Hematopoietic multipotent progenitor cell treated with erythropoietin and hydrocortisone succinate and interleukin-3 and kit ligand, for 6 days (in vitro differentiated cells): ENCODE data around the gene MTLN.
A peak's percentile ranks its signal among the peaks of the same experiment; 100 is the strongest.
"Not testable (repeated sequence)": the region's sequence is repeated elsewhere in the genome, so short reads cannot be mapped to it uniquely, and the experiment has no call there.

Experiments
- DNase-seq: peaks from one replicate; pipeline ENCODE4 v3.0.0-alpha.2; 2015

Gene MTLN

DNA sequence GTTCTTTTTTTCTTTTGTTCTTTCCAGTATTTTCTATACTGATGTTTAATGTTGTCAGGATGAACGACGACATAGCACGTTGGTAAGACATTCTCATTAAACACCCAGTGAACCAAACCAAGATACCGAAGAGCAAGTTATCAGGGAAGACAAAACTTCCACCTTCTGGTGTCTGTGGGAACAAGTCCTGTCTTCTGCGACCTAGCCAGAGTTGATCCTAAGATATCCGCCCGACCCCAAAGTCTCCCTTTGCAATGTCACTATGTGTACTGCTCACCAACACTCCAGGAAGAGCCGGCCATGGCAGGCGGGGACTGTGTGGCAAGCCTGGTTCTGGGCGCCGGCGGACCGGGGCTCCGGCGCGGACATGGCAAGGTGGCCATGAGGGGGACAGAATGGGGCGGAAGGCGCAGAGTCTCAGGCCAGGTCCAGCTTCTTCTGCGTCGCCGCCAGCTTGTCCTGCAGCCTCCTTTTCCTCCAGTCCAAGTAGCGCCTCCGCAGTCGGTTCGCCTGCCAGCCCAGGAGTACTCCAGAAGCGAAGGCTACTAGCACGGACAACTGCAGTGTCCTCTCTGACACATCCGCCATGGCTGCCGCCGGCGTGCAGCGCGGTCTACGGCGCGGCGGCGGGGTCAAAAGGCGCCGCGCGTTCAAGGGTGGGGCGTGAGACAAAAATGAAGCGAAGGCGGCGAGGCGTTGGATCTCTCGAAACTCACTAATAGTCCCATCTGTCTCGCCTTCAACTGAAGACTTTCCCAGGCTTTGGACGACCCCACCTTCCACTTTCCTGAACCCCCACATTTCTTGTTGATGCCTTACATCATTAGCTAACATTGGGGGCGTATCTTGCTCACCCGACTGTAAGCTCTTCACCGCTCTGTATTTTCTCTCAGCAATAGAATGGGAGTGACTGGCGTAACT lies at the start of gene MTLN:
Gene MTLN, minus strand, starts transcription at position 610 of the 921 bp plus-strand sequence. Its CDS starts 22 bp downstream, at position 588.
- DNase-seq: peak; percentile 83

- DNase-seq: not testable (repeated sequence)
Observed at GRCh38 chr2:110261910-110262309, 49.6 kb upstream of the MTLN start.

DNA sequence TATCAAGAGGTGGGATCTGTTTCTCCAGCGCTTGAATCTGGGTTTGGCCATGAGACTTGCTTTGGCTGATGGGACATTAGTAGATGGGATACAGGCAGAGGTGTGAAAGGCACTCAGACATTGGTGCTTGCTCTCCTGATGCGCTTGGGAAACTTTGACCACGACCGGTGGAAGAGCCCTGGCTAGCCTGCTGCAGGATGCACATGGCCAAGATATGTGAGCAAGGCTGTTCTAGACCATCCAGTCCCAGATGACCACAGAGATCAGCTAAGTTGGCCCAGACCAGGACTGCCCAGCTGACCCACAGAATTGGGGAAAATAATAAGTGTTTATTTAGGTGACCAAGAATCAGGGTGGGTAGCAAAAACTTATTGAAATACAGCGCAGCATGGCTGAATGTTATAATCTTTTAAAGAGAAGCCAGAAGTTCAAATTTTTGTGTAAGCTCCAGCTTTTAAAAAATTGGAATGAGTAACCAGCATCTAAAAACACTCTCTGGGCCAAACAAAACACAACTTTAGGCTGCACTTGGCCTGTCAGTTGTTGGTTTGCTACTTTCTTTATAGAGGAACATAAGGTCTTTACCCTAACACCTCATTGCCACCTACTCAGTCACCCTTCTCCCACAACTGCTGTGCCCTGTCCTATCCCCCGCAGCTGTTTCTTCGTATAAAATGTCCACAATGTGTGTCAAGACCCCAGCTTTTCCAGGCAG lies 35.9 kb upstream of the MTLN start:
- not testable (repeated sequence) for DNase-seq

GRCh38 chr2:110245488-110246435 lies 33.4 kb upstream of the MTLN start:
- DNase-seq: not testable (repeated sequence)

GRCh38 chr2:110243283-110243682 lies 30.9 kb upstream of the MTLN start:
- DNase-seq: not testable (repeated sequence)

GRCh38 chr2:110234514-110234913 lies 22.2 kb upstream of the MTLN start:
- DNase-seq: not testable (repeated sequence)

- not testable (repeated sequence) for DNase-seq
Observed at GRCh38 chr2:110229886-110230285, 17.5 kb upstream of the MTLN start.

- not testable (repeated sequence) for DNase-seq
Observed at GRCh38 chr2:110222626-110223025, 10.3 kb upstream of the MTLN start.

DNA sequence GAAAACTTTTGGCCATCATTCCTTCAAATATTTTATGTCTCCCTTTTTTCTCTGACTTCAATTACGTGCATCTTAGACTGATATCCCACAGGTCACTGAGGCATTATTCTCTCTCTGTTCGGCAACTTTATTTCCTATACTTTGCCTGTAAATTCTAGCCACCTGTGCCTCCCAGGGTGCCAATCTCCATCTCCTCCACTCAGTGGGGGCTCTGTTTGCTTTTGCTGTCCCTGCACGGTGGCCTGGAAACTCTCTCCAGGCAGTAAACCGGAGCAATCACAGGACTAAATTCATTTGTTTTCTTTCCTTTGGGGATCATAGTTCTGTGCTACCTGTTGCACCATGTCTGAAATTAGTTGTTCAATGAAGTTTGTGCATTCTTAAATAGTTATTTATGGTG lies 9.6 kb upstream of the MTLN start:
- DNase-seq: no peak

DNA sequence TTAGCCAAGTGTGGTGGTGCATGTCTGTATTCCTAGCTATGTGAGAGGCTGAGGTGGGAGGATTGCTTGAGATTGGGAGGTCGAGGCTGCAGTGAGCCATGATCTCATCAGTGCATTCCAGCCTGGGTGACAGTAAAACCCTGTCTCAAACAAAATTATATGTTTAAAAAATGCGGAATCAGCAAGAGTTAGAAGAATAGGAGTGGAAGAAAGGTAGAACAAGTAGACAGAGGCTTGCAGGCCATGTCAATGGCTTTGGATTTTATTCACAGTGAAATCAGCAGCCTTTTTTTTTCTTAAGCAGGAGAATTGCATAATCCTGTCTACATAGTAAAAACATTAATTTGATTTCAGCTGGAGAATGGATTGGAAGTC lies 7.8 kb upstream of the MTLN start:
- DNase-seq: no peak

DNA sequence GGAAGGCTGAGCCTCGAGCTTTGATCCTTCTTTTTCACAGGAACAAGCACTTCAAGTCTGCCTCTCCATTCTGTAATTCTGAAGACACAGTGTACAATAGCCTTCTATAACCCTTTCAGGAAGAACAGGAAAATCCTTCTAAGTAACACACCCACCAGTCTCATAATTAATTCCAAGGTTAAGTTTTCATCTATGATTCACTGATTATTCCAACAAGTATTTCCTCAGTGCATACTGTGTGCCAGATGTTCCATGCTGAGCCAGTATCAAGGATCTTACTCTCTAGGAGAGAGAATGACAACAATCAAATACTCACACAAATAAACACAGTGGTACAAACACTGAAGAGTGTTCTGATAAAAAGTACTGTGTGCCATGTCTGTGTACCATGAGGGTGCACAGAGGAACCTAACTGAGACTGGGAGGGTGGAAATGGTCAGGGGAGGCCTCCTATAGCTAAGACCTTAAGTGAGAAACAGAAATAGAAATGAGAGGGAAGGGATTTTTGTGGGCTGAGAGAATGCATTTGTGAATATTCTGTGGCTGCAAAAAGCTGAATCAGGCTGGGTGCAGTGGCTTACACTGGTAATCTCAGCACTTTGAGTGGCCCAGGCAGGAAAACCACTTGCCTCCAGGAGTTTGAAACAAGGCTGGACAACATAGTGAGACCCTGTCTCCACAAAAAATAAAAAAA lies 7.3 kb upstream of the MTLN start:
- no peak for DNase-seq

DNA sequence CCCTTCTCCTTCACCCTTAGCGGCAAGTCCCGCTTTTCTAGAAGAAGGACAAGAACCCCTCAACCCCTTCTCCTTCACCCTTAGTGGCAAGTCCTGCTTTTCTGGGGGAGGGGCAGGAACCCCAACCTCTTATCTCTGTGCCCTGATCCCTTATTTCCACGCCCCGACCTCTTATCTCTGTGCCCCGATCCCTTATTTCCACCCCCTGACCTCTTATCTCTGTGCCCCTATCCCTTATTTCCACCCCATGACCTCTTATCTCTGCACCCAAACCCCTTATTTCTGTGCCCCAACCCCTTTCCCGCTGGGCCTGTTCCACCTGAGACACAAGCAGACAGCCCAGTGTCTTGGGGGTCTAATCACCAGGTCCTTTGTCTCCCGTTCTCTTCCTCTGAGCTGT lies 6.5 kb upstream of the MTLN start:
- DNase-seq: not testable (repeated sequence)

GRCh38 chr2:110216803-110217202 lies 4.5 kb upstream of the MTLN start:
- DNase-seq: no peak

- DNase-seq: no peak
Observed at GRCh38 chr2:110216199-110216598, 3.9 kb upstream of the MTLN start.

DNA sequence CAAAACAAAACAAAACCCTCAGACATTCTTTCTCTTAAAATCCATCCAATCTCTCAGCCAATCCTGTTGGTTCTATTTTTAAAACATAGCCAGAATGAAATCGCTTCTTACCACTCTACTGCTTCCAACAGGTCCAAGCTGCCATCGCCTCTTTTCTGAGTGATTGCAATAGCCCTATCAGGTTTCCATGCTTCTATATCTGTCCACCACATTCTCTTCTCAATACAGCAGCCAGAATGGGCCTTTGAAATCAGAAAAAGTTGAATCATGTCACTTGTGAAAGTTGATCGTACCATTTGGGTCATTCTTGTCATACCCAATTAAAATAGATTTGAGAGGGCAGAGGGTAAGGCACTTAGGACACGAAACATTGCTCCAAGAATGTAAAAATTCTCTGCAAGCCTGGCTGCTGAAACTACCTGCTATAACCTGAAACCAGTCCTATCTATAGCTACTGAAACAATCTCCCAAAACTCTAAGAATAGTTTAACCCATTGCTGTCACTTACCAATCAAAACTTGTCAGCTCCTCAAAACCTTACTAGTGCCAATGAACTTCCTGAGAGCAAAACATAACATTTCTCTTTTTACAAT lies 3.3 kb upstream of the MTLN start:
- no peak for DNase-seq

GRCh38 chr2:110215091-110215490 lies 2.7 kb upstream of the MTLN start:
- no peak for DNase-seq

DNA sequence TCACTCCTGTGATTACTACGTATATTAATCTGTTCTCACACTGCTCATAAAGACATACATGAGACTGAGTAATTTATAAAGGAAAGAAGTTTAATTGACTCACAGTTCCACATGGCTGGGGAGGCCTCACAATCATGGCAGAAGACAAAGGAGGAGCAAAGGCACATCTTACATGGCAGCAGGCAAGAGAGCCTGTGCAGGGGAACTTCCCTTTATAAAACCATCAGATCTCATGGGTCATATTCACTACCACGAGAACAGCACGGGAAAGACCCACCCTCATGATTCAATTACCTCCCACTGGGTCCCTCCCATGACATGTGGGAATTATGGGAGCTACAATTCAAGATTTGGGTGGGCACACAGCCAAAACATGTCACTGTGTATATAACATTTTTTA lies 1.2 kb upstream of the MTLN start:
- DNase-seq: not testable (repeated sequence)

DNA sequence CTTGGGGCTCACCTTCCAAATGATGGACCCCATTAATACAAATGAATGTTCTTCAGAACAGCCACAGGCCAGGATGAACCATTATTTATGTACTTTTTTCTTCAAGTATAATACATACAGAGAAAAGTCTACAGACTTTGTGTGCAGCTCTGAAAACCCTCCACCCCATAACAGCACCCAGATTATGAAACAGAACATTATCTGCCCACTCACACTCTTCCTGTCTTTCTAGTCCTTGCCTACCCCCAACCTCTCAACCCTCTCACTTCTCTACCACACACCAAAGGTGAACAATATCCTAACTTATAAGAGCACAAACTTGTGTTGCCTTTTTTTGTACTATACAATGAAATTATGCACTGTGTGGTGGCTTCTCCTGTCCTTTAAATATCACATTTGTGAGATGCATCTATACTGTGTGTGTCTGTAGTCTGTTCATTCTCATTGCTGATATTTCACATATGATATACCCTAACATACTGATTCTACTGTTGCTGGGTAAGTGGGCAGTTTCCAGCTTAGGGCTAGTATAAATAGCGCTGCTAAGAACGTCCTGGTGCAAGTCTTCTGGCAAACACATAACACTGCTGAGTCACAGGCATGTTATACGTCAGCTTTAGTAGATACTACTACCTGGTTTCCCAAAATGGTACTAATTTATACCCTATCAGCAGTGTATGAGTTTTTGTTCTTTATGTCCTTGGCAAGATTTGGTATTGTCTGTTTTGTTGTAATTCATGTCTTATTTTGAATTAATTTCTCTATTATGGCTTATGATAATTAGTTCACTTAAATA lies 6.5 kb downstream of the MTLN start:
- DNase-seq: peak; percentile 49

DNA sequence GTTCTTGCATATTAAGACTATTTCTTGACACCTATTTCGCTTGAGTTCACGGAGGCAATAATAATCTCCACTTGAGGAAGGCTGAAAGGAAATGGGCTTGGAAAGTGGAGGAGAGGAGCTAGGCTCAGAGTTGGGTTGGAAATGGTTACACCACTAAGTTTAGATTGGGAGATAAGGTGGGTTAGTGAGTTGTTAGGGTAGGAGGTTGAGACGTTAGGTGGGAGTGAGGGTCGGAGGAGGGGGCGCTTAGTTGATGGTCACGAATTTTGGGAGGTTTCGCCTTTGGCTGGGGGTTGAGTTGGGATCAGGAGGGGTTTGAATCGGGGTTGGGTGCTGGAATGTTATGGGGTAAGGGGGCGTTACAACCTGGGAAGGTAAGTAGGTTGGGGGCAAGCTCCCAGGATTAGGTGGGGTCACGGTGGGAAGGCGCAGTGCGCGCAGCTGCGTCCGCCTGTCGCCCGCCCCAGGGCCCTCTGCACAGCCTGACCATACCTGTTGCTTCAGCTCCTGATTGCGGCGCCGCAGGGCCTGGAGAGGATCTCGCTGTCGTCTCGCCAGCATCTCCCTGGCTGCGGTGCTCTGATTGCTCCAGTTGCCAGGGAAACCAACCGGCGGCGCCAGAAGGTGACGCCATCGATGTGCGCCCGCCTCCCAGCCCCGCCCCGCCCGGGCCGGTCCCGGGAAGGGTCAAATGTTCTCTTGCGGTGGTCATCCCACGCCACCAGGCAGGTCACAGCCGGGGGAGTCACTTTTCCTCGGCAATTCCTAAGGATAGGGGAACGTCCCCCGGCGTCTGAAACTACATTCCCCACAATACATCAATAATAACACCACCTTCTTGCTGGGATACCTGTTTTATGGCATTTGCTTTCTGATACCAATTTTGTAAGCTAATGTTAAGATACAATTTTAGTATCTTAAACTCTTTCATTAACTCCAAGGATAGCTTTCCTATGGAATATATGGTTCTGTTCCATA lies 7.7 kb downstream of the MTLN start, which contains the start of gene NPHP1:
Gene NPHP1, minus strand, starts transcription at position 606 of the 978 bp plus-strand sequence. Its CDS starts 45 bp downstream, at position 561.
- peak; percentile 87 for DNase-seq
